Loucy (cell line): ENCODE results near the gene NSDHL.

ENCODE experiments used
- H2AFZ ChIP-seq: fragments of 200-600 bp; sonication (generic); 2 replicates; pipeline ENCODE4 v1.6.0; 2016; ENCODE audit warnings: antibody characterized with exemption, mild to moderate bottlenecking, low read length, moderate library complexity
- H3F3A ChIP-seq: fragments of 200-600 bp; 2 replicates; pipeline ENCODE4 v1.6.0; 2016; ENCODE audit warnings: antibody characterized with exemption, low read depth, mild to moderate bottlenecking
- H3K27me3 ChIP-seq: fragments of 200-600 bp; sonication (generic); 2 replicates; pipeline ENCODE4 v1.6.1; 2014; ENCODE audit warnings: low read length, mild to moderate bottlenecking; ENCODE audit not compliant: insufficient read depth, poor library complexity, severe bottlenecking
- H3K36me3 ChIP-seq: fragments of 200-600 bp; sonication (generic); 2 replicates; pipeline ENCODE4 v1.6.1; 2016; ENCODE audit warnings: low read length; ENCODE audit not compliant: insufficient read depth
- H3K4me1 ChIP-seq: fragments of 200-600 bp; sonication (generic); 2 replicates; pipeline ENCODE4 v1.5.1; 2014; ENCODE audit warnings: low read length, mild to moderate bottlenecking; ENCODE audit not compliant: insufficient read depth, poor library complexity, severe bottlenecking
- H3K4me2 ChIP-seq: fragments of 200-600 bp; sonication (generic); 2 replicates; pipeline ENCODE4 v1.6.0; 2014; ENCODE audit warnings: antibody characterized with exemption, low read length, low read depth, mild to moderate bottlenecking; ENCODE audit not compliant: poor library complexity, severe bottlenecking
- H3K4me3 ChIP-seq: fragments of 200-600 bp; sonication (generic); 2 replicates; pipeline ENCODE4 v1.5.1; 2014; ENCODE audit warnings: low read length, mild to moderate bottlenecking, mixed read lengths; ENCODE audit not compliant: poor library complexity, severe bottlenecking
- H3K79me2 ChIP-seq: fragments of 200-600 bp; sonication (generic); 2 replicates; pipeline ENCODE4 v1.6.1; 2014; ENCODE audit warnings: low read length; ENCODE audit not compliant: insufficient read depth
- H3K9ac ChIP-seq: fragments of 200-600 bp; sonication (generic); 2 replicates; pipeline ENCODE4 v1.6.0; 2014; ENCODE audit warnings: mild to moderate bottlenecking, low read depth, low read length, moderate library complexity; ENCODE audit not compliant: poor library complexity, severe bottlenecking
- H3K9me2 ChIP-seq: fragments of 200-600 bp; sonication (generic); replicated peaks from 2 replicates; pipeline ENCODE4 v1.6.1; 2016; ENCODE audit warnings: low read depth, low read length, mixed read lengths
- H3K9me3 ChIP-seq: fragments of 200-600 bp; sonication (generic); 2 replicates; pipeline ENCODE4 v1.6.1; 2014; ENCODE audit warnings: mild to moderate bottlenecking, antibody characterized with exemption, low read length, low read depth; ENCODE audit not compliant: insufficient read depth
- H4K20me1 ChIP-seq: fragments of 200-600 bp; sonication (generic); 2 replicates; pipeline ENCODE4 v1.6.0; 2014; ENCODE audit warnings: antibody characterized with exemption, low read length, mild to moderate bottlenecking; ENCODE audit not compliant: insufficient read depth, poor library complexity, severe bottlenecking
- EZH2phosphoT487 ChIP-seq: fragments of 200-600 bp; IDR thresholded peaks from 2 replicates; pipeline ENCODE4 v1.6.1; 2018; ENCODE audit warnings: antibody characterized with exemption, mild to moderate bottlenecking, moderate library complexity, borderline replicate concordance
- TF ChIP-seq, protein P1 (sequence below): fragments of 200-600 bp; sonication (generic); conservative IDR thresholded peaks from 2 replicates; pipeline ENCODE4 v1.5.1; 2014; ENCODE audit warnings: mild to moderate bottlenecking, antibody characterized with exemption, low read length

Gene NSDHL

DNA sequence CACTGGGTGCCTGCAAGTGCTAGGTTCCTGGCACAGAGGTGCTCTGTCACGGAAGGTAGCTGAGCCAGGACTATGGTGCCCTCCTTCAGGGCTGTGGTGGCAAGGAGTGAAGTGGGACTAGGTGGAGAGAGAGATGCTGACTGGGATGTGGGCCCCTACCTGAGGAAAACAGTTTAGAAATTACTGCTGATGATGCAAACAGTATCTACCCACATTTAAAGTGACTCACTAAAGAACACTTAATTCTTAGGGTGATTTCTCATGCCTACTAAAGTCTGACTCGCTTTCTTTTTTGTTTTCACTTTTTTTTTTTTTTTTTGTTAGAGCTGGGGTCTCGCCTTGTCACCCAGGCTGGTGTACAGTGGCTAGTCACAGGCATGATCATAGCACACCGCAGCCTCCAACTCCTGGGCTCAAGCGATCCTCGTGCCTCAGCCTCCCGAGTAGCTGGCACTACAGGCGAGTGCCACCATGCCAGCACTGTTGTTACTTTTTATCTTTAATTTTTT lies 70.1 kb downstream of the NSDHL start:
- H3K4me2 ChIP-seq, result no peak overlapping the region
- no peak overlapping the region for H3K4me3 ChIP-seq
- H2AFZ ChIP-seq, result no peak overlapping the region
- no peaks in the 10 kb centered on the region for H4K20me1 ChIP-seq
- no peaks in the 10 kb centered on the region for H3F3A ChIP-seq
- H3K27me3 ChIP-seq, result no peaks in the 10 kb centered on the region
- H3K79me2 ChIP-seq, result no peaks in the 10 kb centered on the region
- no peaks in the 10 kb centered on the region for H3K9me2 ChIP-seq
- no peak overlapping the region for H3K9ac ChIP-seq
- no peaks in the 10 kb centered on the region for H3K4me1 ChIP-seq
- no peak for TF ChIP-seq EZH2phosphoT487
- TF ChIP-seq, protein P1, sequence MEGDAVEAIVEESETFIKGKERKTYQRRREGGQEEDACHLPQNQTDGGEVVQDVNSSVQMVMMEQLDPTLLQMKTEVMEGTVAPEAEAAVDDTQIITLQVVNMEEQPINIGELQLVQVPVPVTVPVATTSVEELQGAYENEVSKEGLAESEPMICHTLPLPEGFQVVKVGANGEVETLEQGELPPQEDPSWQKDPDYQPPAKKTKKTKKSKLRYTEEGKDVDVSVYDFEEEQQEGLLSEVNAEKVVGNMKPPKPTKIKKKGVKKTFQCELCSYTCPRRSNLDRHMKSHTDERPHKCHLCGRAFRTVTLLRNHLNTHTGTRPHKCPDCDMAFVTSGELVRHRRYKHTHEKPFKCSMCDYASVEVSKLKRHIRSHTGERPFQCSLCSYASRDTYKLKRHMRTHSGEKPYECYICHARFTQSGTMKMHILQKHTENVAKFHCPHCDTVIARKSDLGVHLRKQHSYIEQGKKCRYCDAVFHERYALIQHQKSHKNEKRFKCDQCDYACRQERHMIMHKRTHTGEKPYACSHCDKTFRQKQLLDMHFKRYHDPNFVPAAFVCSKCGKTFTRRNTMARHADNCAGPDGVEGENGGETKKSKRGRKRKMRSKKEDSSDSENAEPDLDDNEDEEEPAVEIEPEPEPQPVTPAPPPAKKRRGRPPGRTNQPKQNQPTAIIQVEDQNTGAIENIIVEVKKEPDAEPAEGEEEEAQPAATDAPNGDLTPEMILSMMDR, result no peak
- no peaks in the 10 kb centered on the region for H3K36me3 ChIP-seq
- H3K9me3 ChIP-seq, result no peaks in the 10 kb centered on the region

DNA sequence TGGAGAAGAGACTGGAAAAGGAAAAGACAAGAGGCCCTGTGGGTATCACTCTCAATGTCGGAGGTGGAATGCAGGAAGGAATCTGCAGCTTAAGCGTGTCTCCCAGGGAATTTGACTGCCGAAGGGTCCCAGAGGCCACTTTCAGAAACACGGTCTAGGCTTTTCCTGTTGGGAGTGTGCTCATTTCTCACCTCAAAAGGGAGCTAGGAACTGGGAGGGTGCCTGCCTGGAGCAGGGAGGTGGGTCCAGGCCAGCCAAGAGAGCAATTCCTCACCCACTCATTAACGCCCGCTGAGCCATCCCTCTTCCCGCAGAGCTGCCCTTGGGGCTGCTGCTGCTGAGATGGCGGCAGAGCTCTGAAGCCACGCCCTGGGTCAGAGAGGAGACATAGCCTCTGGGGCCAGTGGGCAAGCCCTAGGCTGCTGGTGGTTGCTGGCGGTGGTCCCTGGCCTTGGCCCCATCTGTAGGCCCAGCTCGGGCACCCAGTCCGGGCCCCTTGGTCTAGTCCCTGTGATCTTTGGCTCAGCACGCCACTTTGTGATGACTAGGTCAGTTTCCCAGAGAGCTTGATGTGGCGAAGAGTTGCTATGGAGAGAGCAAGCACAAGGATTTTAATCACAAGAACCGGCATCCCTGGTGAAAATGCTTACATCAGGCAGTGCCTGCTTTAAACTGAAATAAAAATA lies 71.1 kb downstream of the NSDHL start:
- H4K20me1 ChIP-seq, result no peaks in the 10 kb centered on the region
- no peaks in the 10 kb centered on the region for H3K9me3 ChIP-seq
- TF ChIP-seq, protein P1, result no peak
- H3K4me1 ChIP-seq, result no peaks in the 10 kb centered on the region
- no peaks in the 10 kb centered on the region for H3K79me2 ChIP-seq
- H3K27me3 ChIP-seq, result no peaks in the 10 kb centered on the region
- H3K9me2 ChIP-seq, result no peaks in the 10 kb centered on the region
- H3K9ac ChIP-seq, result no peak overlapping the region
- H3F3A ChIP-seq, result no peaks in the 10 kb centered on the region
- no peak overlapping the region for H3K4me3 ChIP-seq
- H2AFZ ChIP-seq, result no peak overlapping the region
- H3K36me3 ChIP-seq, result no peaks in the 10 kb centered on the region
- no peak overlapping the region for H3K4me2 ChIP-seq

DNA sequence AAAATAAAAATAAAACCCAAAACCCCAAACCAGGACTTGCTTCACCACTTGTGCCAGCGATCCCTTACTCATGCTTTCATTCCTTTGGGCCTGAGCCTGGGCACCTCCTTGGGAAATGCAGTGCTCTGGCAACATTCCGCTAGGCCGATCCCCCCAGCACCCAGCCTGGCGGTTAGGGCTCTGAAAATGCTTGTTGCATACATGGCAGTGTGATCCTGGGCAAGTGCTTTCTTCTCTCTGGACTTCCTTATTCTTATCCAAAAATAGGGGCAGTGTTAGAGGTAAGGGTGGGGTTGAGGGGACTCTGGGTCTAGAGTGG lies 71.6 kb downstream of the NSDHL start:
- Histone ChIP-seq H4K20me1 (no peaks in the 10 kb centered on the region), H3K9me3 (no peaks in the 10 kb centered on the region), H3F3A (no peaks in the 10 kb centered on the region), H3K4me2 (no peak overlapping the region), H3K9me2 (no peaks in the 10 kb centered on the region), H3K27me3 (no peaks in the 10 kb centered on the region), H3K4me1 (no peaks in the 10 kb centered on the region), H3K79me2 (no peaks in the 10 kb centered on the region), H3K9ac (no peak overlapping the region), H2AFZ (no peak overlapping the region), H3K36me3 (no peaks in the 10 kb centered on the region), H3K4me3 (no peak overlapping the region)
- TF ChIP-seq EZH2phosphoT487, result no peak
- TF ChIP-seq, protein P1, result no peak
